ENCODE results near the gene NLGN1.
"Not testable (repeated sequence)": the region's sequence is repeated elsewhere in the genome, so short reads cannot be mapped to it uniquely, and the experiment has no call there.

Gene NLGN1

GRCh38 chr3:173567997-173568396, 170.5 kb downstream of the NLGN1 start:
- DNase-seq = no peak

DNA sequence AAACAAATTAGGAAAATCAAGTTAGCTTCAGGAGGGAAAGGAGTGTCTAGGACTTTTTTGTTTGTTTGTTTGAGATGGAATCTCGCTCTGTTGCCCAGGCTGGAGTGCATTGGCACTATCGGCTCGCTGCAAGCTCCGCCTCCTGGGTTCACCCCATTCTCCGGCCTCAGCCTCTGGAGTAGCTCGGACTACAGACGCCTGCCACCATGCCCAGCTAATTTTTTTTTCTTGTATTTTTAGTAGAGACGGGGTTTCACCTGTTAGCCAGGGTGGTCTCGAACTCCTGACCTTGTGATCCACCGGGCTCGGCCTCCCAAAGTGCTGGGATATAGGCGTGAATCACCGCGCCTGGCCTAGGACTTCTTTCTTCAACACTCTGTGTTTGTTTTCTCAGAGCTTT, 171.1 kb downstream of the NLGN1 start:
- no peak for DNase-seq

- no peak for DNase-seq
Observed at GRCh38 chr3:173583496-173583895, 186.0 kb downstream of the NLGN1 start.

- DNase-seq = peak; percentile 6
Observed at GRCh38 chr3:173584093-173584837, 186.7 kb downstream of the NLGN1 start.

- peak; percentile 71 for DNase-seq
Observed at GRCh38 chr3:173584838-173585831, 187.6 kb downstream of the NLGN1 start.

- peak; percentile 3 for DNase-seq
Observed at GRCh38 chr3:173586166-173586565, 188.6 kb downstream of the NLGN1 start.

DNA sequence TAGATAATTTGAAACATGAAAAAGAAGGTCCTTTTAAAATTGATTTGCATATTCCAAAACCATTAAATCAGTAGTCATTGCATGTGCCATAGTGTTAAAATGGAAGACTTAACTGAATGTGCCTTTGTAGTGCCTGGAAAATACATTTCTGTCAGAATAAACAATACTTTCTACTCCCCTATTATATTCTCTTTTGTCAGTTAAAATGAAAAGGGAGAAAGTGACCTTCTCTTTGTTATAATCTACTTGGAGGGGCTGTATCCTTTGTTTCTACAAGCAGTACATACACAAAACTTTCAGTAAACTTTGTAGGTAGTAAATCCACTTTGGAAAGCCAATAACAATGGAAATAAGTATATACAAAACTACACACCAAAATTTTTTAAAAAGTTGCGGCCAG, 189.5 kb downstream of the NLGN1 start:
- no peak for DNase-seq

DNA sequence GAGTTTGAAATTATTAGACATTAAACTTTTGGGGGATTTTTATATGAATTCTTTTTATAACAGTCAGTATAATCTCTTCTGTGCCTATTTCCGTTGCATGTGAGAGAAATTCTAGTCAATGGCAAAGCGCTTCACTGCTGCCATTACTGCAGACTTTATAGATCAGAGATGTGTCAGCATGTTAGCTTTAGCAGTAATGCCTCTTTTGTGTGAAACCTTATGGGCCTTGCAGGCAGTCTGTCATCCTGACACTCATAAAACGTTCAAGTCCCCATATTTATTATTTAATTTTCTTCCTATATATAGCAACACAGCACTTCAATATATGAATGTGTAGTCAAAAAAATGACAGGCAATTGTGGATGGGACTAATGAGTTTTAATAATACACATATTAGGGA, 191.0 kb downstream of the NLGN1 start:
- no peak for DNase-seq

DNA sequence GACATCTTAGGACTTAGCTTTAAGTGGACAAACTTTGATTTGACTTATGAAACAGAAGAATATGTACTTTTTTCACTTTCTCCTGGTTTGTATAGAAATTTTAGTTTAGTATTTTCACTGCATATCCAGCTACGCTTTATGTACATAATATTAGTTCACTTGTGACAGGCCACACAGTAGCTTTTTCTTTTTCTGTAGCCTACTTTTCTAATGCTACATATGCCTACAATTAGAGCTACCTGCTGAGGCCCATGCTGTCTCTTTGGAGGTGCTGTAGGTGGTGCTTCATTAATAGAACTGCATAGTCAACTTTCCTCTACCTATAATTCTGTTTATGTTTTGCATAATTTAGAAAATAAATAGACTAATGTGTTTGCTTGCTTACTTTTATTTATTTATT, 191.6 kb downstream of the NLGN1 start:
- no peak for DNase-seq

- DNase-seq = no peak
Observed at GRCh38 chr3:173591401-173591800, 193.9 kb downstream of the NLGN1 start.

DNA sequence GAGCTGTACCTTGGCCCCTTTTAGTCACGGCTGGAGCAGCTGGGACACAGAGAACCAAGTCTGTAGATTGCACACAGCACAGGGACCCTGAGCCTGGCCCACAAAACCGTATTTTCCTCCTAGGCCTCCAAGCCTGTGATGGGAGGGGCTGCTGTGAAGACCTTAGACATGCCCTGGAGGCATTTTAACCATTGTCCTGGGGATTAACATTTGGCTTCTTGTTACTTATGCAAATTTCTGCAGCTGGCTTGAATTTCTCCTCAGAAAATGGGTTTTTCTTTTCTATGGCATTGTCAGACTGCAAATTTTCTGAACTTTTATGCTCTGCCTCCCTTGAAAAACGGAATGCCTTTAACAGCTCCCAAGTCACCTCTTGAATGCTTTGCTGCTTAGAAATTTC, 197.3 kb downstream of the NLGN1 start:
- not testable (repeated sequence) for DNase-seq

GRCh38 chr3:173599673-173600072, 202.1 kb downstream of the NLGN1 start:
- no peak for DNase-seq

DNA sequence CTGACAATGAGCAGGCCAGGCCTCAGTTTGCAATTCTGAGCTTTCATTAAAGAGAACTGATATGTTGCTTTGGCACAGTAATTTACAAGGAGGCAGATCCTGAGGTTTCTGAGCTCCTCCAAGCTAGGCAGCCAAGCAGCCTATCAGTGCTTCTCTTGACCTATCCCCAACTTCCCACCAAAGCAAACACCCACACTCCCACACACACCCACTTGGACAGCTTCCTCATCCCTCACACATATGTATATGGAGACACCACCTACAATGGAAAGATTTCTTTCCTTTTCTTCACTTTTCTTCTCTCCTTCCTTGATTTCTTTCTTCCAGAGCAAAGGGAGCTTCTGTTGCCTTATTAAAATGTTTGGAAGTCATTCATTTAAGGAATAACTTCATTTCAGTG, 217.0 kb downstream of the NLGN1 start:
- no peak for DNase-seq

GRCh38 chr3:173615661-173616060, 218.1 kb downstream of the NLGN1 start:
- DNase-seq = no peak

DNA sequence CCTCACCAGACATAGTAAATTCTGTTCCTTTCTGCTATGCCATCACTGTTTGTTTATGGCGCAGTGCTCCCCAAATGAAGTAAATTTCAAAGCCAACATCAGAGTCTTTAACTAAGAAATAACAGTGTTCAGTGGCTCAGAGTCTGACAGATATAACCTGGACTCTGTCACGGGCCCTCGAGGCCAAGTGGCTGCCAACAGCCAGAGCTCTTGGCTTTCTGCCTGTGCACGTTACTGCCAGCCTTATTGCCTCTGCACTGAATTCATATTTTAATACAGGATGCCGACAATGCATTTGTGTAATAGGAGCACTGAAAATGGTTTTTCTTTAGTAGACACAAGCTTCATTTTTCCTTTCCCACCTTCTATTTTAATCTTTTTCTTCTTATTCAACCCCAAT, 219.9 kb downstream of the NLGN1 start:
- DNase-seq = peak; percentile 35

- DNase-seq = no peak
Observed at GRCh38 chr3:173618148-173618547, 220.6 kb downstream of the NLGN1 start.

DNA sequence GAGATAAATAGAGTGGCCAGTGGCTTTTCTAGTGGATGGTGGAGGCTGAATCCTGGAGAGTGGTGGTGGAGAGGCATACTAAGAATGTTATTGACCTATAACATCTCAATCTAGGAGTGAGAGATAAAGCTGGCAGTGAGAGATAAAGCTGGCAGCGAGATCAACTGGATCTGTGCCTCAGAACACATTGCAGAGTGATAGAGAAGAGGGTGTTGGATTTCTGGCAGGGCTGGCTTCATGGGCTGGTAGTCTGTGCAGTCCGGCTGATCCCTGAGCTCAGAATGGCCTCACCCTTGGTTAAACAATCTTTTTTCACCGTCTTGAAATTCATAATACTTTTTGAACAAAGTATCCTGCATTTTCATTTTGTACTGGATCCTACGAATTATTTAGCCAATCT, 221.2 kb downstream of the NLGN1 start:
- no peak for DNase-seq

DNA sequence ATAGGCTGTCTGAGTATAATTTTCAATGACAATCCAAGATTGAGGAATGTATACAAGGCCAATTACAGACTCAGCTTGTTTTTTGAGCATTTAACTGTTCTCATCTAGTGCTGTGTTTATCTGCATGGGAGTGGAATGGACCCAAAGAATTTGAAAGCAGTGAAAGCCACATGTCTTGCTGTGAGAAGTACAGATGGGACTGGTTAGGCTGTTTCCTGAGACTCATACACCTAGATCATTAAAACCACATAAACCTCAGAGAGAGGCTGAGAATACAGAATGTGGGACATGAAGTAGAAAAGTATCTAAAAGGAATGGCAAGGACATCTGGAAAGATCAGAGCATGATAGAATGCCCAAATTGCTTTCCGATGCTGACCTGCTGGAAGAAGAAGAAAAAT, 224.6 kb downstream of the NLGN1 start:
- no peak for DNase-seq

DNA sequence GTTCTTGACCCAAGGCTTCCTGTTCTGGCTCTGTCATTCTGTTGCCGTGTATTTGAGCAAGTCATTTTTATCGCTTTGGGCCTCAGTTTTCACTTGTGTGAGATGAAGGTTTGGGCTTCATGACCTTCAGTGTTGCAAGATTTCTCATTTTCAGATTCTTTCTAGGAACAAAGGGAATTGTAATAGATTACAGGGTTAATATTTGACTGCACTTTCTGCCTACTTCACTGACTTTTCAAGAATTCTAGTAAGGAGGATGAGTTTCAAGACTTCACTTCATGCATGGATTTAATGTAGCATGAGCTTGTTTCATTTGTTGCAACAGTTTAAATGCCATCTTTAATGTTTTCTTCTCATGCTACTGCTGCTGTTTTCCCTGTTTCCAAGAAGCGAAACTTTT, 226.5 kb downstream of the NLGN1 start:
- DNase-seq = no peak

DNA sequence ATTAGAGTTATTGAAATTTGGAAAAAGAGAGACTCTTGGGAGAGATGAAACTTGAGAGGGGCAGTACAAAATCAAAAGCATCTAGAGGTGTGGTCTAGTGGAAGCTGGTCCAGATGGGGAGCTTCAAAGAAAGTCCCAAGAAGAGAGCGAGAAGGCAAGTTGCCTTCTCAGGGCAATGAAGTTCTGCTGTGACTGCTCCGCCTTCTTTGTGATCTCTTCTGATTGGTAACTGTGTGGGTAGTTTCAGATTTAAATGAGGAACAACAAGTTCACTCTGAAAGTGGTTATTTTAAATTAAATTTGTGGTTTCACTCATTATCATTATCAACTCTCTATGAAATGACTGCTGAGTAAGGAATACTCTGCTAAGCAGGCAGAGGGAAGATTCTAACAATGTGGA, 233.3 kb downstream of the NLGN1 start:
- DNase-seq = no peak

DNA sequence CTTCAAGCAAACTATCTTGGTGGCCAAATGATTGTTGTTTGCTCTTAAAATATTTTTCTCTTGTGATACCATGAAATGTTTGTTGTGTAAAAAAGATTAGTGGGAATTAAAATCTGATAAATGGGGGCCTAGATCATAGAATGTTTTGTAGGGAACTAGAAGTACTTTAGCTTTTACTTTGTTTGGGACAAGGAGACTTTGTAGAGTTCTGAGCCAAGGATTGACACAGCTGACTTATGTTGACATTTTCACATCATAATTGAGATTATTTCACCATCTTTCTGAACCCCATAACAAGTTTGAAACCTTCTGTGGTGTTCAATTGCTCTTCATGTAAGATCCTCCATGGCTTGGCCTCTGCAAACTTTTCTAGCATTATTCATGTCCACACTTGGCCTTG, 235.4 kb downstream of the NLGN1 start:
- no peak for DNase-seq

DNA sequence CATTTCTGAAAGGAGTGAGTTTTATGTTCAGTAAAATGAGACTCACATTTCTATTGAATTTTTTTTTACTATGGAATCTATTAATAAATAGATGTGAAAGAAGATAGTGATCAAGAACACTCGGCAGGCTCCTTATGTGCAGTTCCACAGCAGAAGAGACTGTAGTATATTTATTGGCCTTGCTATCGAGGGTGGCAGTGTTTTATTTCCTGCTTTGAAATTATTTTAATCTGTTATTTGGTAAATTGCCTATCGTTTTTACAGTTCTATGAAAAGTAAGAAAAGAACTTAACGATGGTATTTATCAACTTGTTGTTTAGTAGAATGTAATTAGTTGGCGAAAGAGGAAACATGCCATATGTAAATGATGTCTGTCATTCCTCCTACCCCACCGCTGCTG, 238.3 kb downstream of the NLGN1 start:
- no peak for DNase-seq

GRCh38 chr3:173639098-173639497, 241.6 kb downstream of the NLGN1 start:
- no peak for DNase-seq

DNA sequence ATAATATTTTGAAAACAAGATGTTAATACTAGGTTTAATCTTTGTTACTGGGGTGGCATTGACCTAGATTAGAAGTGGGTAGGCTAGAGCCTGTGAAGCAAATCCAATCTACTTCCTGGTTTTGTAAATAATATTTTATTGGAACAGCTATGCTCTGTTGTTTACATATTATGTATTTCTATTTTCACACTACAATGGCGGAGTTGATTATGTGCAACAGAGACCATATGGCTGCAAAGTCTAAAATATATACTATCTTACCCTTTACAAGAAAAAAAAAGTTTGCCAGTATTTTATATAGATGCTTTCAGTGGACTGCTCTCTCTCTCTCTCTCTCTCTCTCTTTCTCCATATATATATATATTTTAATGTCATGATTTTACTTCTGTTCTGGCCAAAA, 244.2 kb downstream of the NLGN1 start:
- no peak for DNase-seq

All from DMS79 (cell line).